Esophagus squamous epithelium (tissue), 5 donors: ENCODE results near the gene BACH1. TPM values are rescaled to one million over a fixed set of nuclear protein-coding genes. Genes with fewer than 3 reads are reported as not detected.

Experiments used
- DNase-seq: peaks from one replicate; lab custom pipeline; 2025; lab: John Stamatoyannopoulos, UW
- H3K27ac ChIP-seq, 4 donors: fragments of 200-600 bp; sonication (generic); one replicate each; pipeline ENCODE4 v1.5.1; 2016 to 2019; ENCODE audit warnings: mild to moderate bottlenecking in 1 of 4
- H3K27me3 ChIP-seq, 4 donors: fragments of 200-600 bp; sonication (generic); 1 replicate in 3 of 4; 2 replicates in 1 of 4; pipeline versions ENCODE4 v1.5.1 to v1.6.0; 2017 to 2021; ENCODE audit warnings: antibody characterized with exemption in 1 of 4
- H3K36me3 ChIP-seq, 3 donors: fragments of 200-600 bp; sonication (generic); one replicate each; pipeline ENCODE4 v1.5.1; 2016 to 2019
- H3K4me1 ChIP-seq, 3 donors: fragments of 200-600 bp; sonication (generic); one replicate each; pipeline ENCODE4 v1.5.1; 2017 to 2019
- H3K4me3 ChIP-seq, 4 donors: fragments of 200-600 bp; sonication (generic); 1 replicate in 3 of 4; 2 replicates in 1 of 4; pipeline ENCODE4 v1.5.1; 2016 to 2019; ENCODE audit warnings: mild to moderate bottlenecking in 2 of 4, moderate library complexity in 1 of 4
- H3K9me3 ChIP-seq, 3 donors: fragments of 200-600 bp; sonication (generic); one replicate each; pipeline ENCODE4 v1.5.1; 2016 to 2019
- POLR2A ChIP-seq, 4 donors: fragments of 450-650 bp; IDR thresholded peaks; one replicate each; pipeline ENCODE4 v1.6.1; 2017; ENCODE audit warnings: antibody characterized with exemption in 4 of 4, mild to moderate bottlenecking in 4 of 4, moderate library complexity in 3 of 4
- WGBS, 2 donors: methylation state at CpG; one replicate each; pipeline ENCODE4 v1.1.5; 2018; 5-methylcytosine and 5-hydroxymethylcytosine counted together
- intact Hi-C: fragments of 100-400 bp; cut with DNase I; formaldehyde crosslinking; loops from one replicate; pipeline ENCODE4 v1.15.0; 2022
- total RNA-seq, 4 donors: library from RNA; depleted of rRNA; stranded (reverse); fragments of >200 nt; gene quantifications; one replicate each; pipeline ENCODE4 v1.1.0, GENCODE V29; 2016
- TF ChIP-seq, protein P1 (sequence below), 6 experiments: fragments of 450-650 bp in 4 of 6; fragments of 200-600 bp in 2 of 6; sonication (generic) in 2 of 6; IDR thresholded peaks; one replicate each; pipeline ENCODE4 v1.5.1; 2016 to 2019; ENCODE audit warnings: antibody characterized with exemption in 6 of 6, mild to moderate bottlenecking in 4 of 6, moderate library complexity in 4 of 6
- donor health status: DM: yes; HTN: yes; CAD: no.

BACH1 gene
- total RNA-seq, 4 donors from 2014 or later = 39.6 to 54.6 (median 44.8) TPM

DNA sequence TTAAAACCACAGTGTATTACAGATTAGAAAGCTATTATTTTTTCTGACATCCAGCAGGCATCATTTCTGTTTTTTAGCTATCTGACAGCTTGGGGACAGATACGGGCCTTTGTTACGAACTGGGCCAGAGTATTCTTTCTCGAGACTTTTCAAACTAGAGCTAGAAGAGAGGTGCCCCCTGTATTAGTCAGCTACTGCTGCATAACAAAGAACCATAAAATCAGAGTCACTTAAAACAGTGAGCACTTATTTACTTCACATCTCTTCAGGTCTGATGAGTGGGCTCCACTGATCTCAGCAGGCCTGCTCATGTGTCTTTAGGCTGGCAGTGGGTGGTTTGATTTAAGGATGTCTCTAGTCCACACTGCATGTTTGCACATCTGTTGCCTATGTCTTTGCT lies 67.8 kb downstream of the BACH1 start:
- WGBS, 2 donors = 94 to 96% methylated on average over 3 of the region's 3 CpGs
- Histone ChIP-seq H3K36me3 (peaks cover 0 to 32% (median 0%) of the 10 kb centered on the region in 3 donors), H3K27ac (peak overlapping the region in 1 of 4 donors; percentile 13), H3K4me3 (no peak overlapping the region), H3K27me3 (no peaks in the 10 kb centered on the region), H3K9me3 (no peaks in the 10 kb centered on the region), H3K4me1 (peaks cover 0 to 8% (median 6%) of the 10 kb centered on the region in 3 donors)
- intact Hi-C loops = no loop called here
- TF ChIP-seq, protein P1, sequence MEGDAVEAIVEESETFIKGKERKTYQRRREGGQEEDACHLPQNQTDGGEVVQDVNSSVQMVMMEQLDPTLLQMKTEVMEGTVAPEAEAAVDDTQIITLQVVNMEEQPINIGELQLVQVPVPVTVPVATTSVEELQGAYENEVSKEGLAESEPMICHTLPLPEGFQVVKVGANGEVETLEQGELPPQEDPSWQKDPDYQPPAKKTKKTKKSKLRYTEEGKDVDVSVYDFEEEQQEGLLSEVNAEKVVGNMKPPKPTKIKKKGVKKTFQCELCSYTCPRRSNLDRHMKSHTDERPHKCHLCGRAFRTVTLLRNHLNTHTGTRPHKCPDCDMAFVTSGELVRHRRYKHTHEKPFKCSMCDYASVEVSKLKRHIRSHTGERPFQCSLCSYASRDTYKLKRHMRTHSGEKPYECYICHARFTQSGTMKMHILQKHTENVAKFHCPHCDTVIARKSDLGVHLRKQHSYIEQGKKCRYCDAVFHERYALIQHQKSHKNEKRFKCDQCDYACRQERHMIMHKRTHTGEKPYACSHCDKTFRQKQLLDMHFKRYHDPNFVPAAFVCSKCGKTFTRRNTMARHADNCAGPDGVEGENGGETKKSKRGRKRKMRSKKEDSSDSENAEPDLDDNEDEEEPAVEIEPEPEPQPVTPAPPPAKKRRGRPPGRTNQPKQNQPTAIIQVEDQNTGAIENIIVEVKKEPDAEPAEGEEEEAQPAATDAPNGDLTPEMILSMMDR (IDR thresholded peaks at IDR 0.05) = no peak
- no peak for TF ChIP-seq POLR2A (IDR thresholded peaks at IDR 0.05)
- no peak for DNase-seq

DNA sequence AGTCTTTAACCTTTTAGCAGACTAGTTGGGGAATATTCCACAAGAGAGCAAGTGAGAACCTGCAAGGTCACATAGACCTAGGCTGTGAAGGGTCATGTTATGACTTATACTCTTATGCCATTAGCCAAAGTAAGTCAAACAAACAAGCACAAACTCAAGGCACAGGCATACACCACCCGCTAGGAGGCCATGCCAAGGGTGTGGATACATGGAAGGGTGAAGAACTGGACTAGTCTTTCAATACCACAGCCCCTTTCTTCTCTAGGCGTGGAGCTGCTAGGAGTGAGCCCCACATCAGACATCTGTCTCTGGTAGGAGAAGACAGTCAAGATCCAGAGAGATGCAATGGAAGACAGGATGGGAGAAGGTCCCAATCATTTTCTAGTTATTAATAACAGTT lies 68.6 kb downstream of the BACH1 start:
- peaks cover 0 to 8% (median 6%) of the 10 kb centered on the region in 3 donors for H3K4me1 ChIP-seq
- H3K4me3 ChIP-seq = no peak overlapping the region
- no peaks in the 10 kb centered on the region for H3K27me3 ChIP-seq
- intact Hi-C loops = no loop called here
- peak overlapping the region in 1 of 4 donors; percentile 13 for H3K27ac ChIP-seq
- H3K9me3 ChIP-seq = no peaks in the 10 kb centered on the region
- WGBS, 2 donors = 65 to 93% methylated on average over 2 of the region's 2 CpGs
- peaks cover 0 to 32% (median 0%) of the 10 kb centered on the region in 3 donors for H3K36me3 ChIP-seq
- TF ChIP-seq POLR2A (IDR thresholded peaks at IDR 0.05) = no peak
- TF ChIP-seq, protein P1 (IDR thresholded peaks at IDR 0.05) = peak in 1 of 6 experiments; percentile 34
- DNase-seq = no peak

DNA sequence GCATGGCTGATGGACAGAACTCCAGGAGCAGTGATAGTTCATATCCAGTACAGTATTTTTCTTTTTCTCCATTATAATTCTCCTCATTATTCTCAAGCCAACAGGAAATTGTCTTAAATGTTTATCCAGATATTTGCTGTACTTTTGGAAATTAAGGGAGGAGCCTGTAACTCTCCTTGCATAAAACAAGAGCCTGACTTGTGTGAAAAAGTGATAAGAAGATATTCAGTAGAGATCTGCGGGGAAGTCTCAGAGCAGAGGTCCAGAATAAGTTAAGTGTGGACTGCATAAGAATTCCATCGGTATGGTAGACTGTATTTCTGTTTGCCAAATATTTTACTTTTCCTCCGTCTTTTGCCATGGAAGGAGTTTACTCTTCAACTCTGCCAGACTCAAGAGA lies 70.2 kb downstream of the BACH1 start:
- Histone ChIP-seq H3K4me1 (peaks cover 0 to 8% (median 6%) of the 10 kb centered on the region in 3 donors), H3K9me3 (no peaks in the 10 kb centered on the region), H3K36me3 (peaks cover 0 to 25% (median 0%) of the 10 kb centered on the region in 3 donors), H3K4me3 (no peak overlapping the region), H3K27ac (no peak overlapping the region), H3K27me3 (no peaks in the 10 kb centered on the region)
- DNase-seq = no peak
- 89 to 91% methylated on average over 3 of the region's 3 CpGs for WGBS, 2 donors
- intact Hi-C loops = no loop called here
- TF ChIP-seq POLR2A (IDR thresholded peaks at IDR 0.05) = no peak
- TF ChIP-seq, protein P1 (IDR thresholded peaks at IDR 0.05) = no peak

DNA sequence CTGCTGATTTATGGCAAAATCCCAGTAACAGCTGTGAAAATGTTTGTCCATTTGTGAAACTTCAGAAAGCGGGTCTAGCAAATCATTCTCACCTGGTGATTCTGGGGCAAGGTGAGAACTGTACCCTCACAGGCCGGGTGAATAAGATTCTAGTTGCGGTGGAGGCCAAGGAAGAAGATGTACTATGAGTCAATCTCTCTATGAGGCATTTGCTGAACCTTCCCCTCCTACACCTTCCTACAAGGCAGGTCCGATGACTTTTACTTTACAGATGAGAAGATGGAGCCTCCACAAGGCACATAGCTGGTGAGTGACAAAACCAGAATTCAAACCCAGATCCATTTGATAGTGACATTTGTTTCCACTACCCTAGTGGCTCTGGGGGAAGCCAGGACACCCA lies 72.7 kb downstream of the BACH1 start:
- Histone ChIP-seq H3K4me3 (no peak overlapping the region), H3K4me1 (peaks cover 0 to 8% (median 6%) of the 10 kb centered on the region in 3 donors), H3K27me3 (no peaks in the 10 kb centered on the region), H3K36me3 (peaks cover 0 to 24% (median 0%) of the 10 kb centered on the region in 3 donors), H3K9me3 (no peaks in the 10 kb centered on the region), H3K27ac (no peak overlapping the region)
- TF ChIP-seq POLR2A (IDR thresholded peaks at IDR 0.05) = no peak
- TF ChIP-seq, protein P1 (IDR thresholded peaks at IDR 0.05) = no peak
- DNase-seq = no peak
- WGBS, 2 donors = 82 to 84% methylated on average over 4 of the region's 4 CpGs
- intact Hi-C loops = loop anchor here (5.0 kb wide), 2 partner anchors 209 to 279 kb away; no protein-coding TSS in a partner anchor

DNA sequence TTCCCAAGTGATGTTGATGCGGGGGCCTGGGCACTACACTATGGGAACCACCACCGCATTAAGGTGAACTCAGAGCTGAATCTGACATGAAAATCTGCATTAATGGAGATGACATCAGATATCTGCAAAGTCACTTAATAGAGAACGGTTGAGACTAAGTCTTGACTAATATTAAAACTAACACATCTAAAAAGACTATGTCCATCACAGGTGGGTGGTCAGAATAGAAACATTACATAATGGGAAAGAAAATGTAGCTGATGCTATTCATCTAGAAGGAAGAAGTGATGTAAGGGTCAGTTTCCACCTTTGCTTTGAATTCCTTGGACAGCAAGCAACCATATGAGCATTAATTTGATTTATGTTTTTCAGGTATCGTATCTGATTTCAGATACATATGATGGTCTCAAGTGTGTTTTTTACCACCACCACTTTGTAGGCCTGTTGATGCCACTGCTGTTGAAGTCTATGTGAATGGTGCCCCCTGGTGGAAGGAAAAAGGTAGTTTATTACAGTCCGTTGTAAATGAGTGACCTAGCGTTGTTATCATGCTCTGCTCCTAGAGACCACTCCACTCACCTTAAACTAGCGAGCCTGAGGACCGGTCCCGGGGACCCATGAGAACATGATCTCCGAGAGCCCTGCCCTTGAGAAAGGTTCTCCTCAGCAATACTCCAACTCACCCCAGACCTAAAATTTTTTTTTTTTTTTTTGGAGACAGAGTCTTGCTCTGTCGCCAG lies 73.5 kb downstream of the BACH1 start:
- TF ChIP-seq, protein P1 (IDR thresholded peaks at IDR 0.05) = peak; percentile 55 to 86 (median 80)
- TF ChIP-seq POLR2A (IDR thresholded peaks at IDR 0.05) = no peak
- no peak overlapping the region for H3K4me3 ChIP-seq
- peak; percentile 10 for DNase-seq
- H3K9me3 ChIP-seq = no peaks in the 10 kb centered on the region
- no peaks in the 10 kb centered on the region for H3K27me3 ChIP-seq
- no peak overlapping the region for H3K27ac ChIP-seq
- H3K36me3 ChIP-seq = peaks cover 0 to 24% (median 0%) of the 10 kb centered on the region in 3 donors
- H3K4me1 ChIP-seq = peaks cover 0 to 3% (median 3%) of the 10 kb centered on the region in 3 donors
- intact Hi-C loops = loop anchor here (5.0 kb wide), 2 partner anchors 210 to 280 kb away; no protein-coding TSS in a partner anchor
- WGBS, 2 donors = 27 to 45% methylated on average over 10 to 11 of the region's 11 CpGs
